A673 (cell line): Measurements from ENCODE around the gene BBS5. TPM values are rescaled to one million over a fixed set of nuclear protein-coding genes. Genes with fewer than 3 reads are reported as not detected.
"Not testable (repeated sequence)": the region's sequence is repeated elsewhere in the genome, so short reads cannot be mapped to it uniquely, and the experiment has no call there.

Experiments used
- BruUV-seq: library from RNA; stranded (reverse); fragments of 400-500 nt; replicated peaks from 2 replicates; lab custom pipeline; 2021; lab: Mats Ljungman, UMichigan
- CTCF ChIA-PET: fragments of 300-600 bp; sonication (Branson Sonifier 250); formaldehyde crosslinking; loops from one replicate; lab custom pipeline; 2022; ENCODE audit warnings: antibody characterized with exemption; lab: Charles Lee
- POLR2A ChIA-PET: fragments of 300-600 bp; sonication (Branson Sonifier 250); formaldehyde crosslinking; loops from one replicate; lab custom pipeline; 2022; ENCODE audit warnings: antibody characterized with exemption; ENCODE audit not compliant: low non-redundant PET; lab: Charles Lee
- DNase-seq: peaks from one replicate; pipeline ENCODE4 v3.0.0-alpha.2; 2015; ENCODE audit warnings: low spot score
- H3K27ac ChIP-seq: fragments of 200-600 bp; sonication (generic); 2 replicates; pipeline ENCODE4 v1.5.1; 2016; ENCODE audit warnings: mixed run types, low read depth, mild to moderate bottlenecking, mixed read lengths, antibody characterized with exemption, low read length; ENCODE audit not compliant: poor library complexity, severe bottlenecking
- H3K27me3 ChIP-seq: fragments of 200-600 bp; sonication (generic); replicated peaks from 2 replicates; pipeline ENCODE4 v1.6.1; 2017; ENCODE audit warnings: mixed run types, low read depth, mild to moderate bottlenecking, mixed read lengths, antibody characterized with exemption, low read length; ENCODE audit not compliant: insufficient read depth, poor library complexity
- H3K36me3 ChIP-seq: fragments of 200-600 bp; sonication (generic); 2 replicates; pipeline ENCODE4 v1.6.1; 2016; ENCODE audit warnings: mixed run types, mild to moderate bottlenecking, mixed read lengths, antibody characterized with exemption, low read length; ENCODE audit not compliant: insufficient read depth, poor library complexity, severe bottlenecking
- H3K4me1 ChIP-seq: fragments of 200-600 bp; sonication (generic); 2 replicates; pipeline ENCODE4 v1.6.1; 2017; ENCODE audit warnings: mixed run types, mild to moderate bottlenecking, mixed read lengths, antibody characterized with exemption, low read length; ENCODE audit not compliant: insufficient read depth, poor library complexity, severe bottlenecking
- H3K4me3 ChIP-seq: fragments of 200-600 bp; sonication (generic); 2 replicates; pipeline ENCODE4 v1.5.1; 2016; ENCODE audit warnings: low read depth, mixed run types, mild to moderate bottlenecking, mixed read lengths, low read length; ENCODE audit not compliant: poor library complexity, severe bottlenecking
- H3K9me3 ChIP-seq: fragments of 200-600 bp; sonication (generic); 2 replicates; pipeline ENCODE4 v1.6.1; 2016; ENCODE audit warnings: mixed run types, low read depth, mild to moderate bottlenecking, mixed read lengths, antibody characterized with exemption, low read length; ENCODE audit not compliant: poor library complexity, severe bottlenecking
- CTCF ChIP-seq: fragments of 300-800, 200-600 bp; sonication (generic); conservative IDR thresholded peaks from 2 replicates; pipeline ENCODE4 v1.5.1; 2017; ENCODE audit warnings: low read depth, mild to moderate bottlenecking, antibody characterized with exemption, low read length, moderate library complexity, mixed read lengths
- EZH2 ChIP-seq: fragments of 200-600 bp; sonication (generic); IDR thresholded peaks from 2 replicates; pipeline ENCODE4 v1.6.1; 2017; ENCODE audit warnings: borderline replicate concordance, low read depth, mild to moderate bottlenecking, mixed read lengths, antibody characterized with exemption, low read length; ENCODE audit not compliant: poor library complexity, severe bottlenecking
- intact Hi-C: fragments of 100-400 bp; cut with micrococcal nuclease; formaldehyde crosslinking; loops from one replicate; pipeline ENCODE4 v1.10.0; 2022; ENCODE audit not compliant: unreplicated experiment
- total RNA-seq: library from RNA; stranded (reverse); gene quantifications from 2 replicates; pipeline ENCODE4 v1.2.3, GENCODE V29; 2021

The BBS5 gene
- total RNA-seq, 1 experiment from 2014 or later: 11.5 TPM

- no peak overlapping the region for H3K27ac ChIP-seq
- no peaks in the 10 kb centered on the region for H3K27me3 ChIP-seq
- TF ChIP-seq EZH2: no peak
- no peak for TF ChIP-seq CTCF
- DNase-seq: no peak
- ChIA-PET CTCF (no interaction called here), POLR2A (no interaction called here)
- H3K36me3 ChIP-seq: no peaks in the 10 kb centered on the region
- no peak overlapping the region for H3K4me3 ChIP-seq
- no peaks in the 10 kb centered on the region for H3K9me3 ChIP-seq
- H3K4me1 ChIP-seq: peaks cover 4% of the 10 kb centered on the region
- no TSS peak for BruUV-seq
- intact Hi-C loops: no loop called here
These were observed 33.2 kb downstream of the BBS5 start for GRCh38 chr2:169512525-169512924.

DNA sequence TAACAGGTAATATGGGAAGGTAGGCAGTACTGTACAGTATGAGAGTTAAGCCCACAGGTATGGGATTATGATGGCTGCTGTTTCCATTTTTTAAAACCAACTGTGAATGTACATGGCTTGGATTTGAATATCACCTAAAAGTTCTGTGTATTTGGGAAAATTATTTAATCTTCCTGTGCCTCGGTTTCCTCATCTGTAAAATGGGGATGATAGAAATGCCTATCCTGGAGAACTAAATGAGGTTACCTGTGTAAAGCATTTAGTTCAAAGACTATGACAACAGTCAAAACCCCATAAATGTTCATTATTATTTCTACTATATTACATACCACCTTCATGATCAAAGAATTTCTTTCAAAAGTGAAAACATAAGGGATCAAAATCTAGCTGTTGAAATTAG, 33.8 kb downstream of the BBS5 start:
- Histone ChIP-seq H3K4me3 (no peak overlapping the region), H3K36me3 (no peaks in the 10 kb centered on the region), H3K27me3 (no peaks in the 10 kb centered on the region), H3K4me1 (peaks cover 4% of the 10 kb centered on the region), H3K9me3 (no peaks in the 10 kb centered on the region), H3K27ac (no peak overlapping the region)
- no peak for TF ChIP-seq EZH2
- TF ChIP-seq CTCF: no peak
- intact Hi-C loops: no loop called here
- DNase-seq: no peak
- POLR2A ChIA-PET: no interaction called here
- BruUV-seq: no TSS peak
- CTCF ChIA-PET: no interaction called here

DNA sequence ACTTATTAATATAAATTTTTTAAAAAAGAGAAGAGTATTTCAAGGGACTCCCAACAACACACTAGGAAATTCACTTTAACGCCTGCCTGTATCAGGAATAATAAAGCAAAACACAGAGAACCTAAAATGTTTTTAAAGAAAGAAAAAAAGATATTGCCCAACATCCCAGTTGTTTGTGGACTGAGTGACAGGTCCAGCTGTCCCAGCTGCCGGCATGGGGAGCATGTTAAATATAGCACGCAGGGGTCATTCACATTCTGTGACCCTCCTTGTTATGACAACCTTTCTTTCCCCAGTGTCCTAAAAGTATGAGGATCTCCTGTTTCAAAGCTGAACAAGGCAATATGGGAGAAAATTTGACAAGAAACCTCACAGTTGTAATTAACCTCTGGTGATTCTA, 34.6 kb downstream of the BBS5 start:
- Histone ChIP-seq H3K36me3 (no peaks in the 10 kb centered on the region), H3K9me3 (no peaks in the 10 kb centered on the region), H3K4me1 (peaks cover 4% of the 10 kb centered on the region), H3K27me3 (no peaks in the 10 kb centered on the region), H3K4me3 (no peak overlapping the region), H3K27ac (no peak overlapping the region)
- intact Hi-C loops: no loop called here
- ChIA-PET POLR2A (no interaction called here), CTCF (no interaction called here)
- no peak for DNase-seq
- BruUV-seq: no TSS peak
- no peak for TF ChIP-seq EZH2
- no peak for TF ChIP-seq CTCF

DNA sequence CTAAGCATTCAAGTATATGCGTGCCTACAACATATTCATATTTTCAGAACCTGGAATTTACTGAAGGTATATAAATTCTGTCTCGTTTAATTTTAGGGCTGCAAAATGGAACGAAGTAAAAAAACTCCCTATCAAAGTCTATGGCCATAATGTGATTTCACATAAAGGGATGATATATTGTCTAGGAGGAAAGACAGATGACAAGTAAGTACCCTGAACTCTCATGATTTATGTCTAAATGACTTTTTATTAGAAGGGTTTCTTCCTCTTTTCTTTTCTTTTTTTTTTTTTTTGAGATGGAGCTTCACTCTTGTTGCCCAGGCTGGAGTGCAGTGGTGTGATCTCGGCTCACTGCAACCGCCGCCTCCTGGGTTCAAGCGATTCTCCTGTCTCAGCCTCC, 35.5 kb downstream of the BBS5 start:
- not testable (repeated sequence) for BruUV-seq

GRCh38 chr2:169516488-169516995, 37.2 kb downstream of the BBS5 start:
- CTCF ChIA-PET, intact Hi-C loops, H3K4me1 ChIP-seq, H3K36me3 ChIP-seq, H3K9me3 ChIP-seq, DNase-seq, POLR2A ChIA-PET, H3K27ac ChIP-seq, BruUV-seq, H3K4me3 ChIP-seq, H3K27me3 ChIP-seq: not testable (repeated sequence)

More for the DNA sequence above, 35.5 kb downstream of the BBS5 start:
- H3K4me3 ChIP-seq, intact Hi-C loops, H3K4me1 ChIP-seq, H3K36me3 ChIP-seq, H3K27me3 ChIP-seq, POLR2A ChIA-PET, DNase-seq, H3K9me3 ChIP-seq, CTCF ChIA-PET, H3K27ac ChIP-seq: not testable (repeated sequence)
